ENCODE results near the gene PIP5K1C.

DNA sequence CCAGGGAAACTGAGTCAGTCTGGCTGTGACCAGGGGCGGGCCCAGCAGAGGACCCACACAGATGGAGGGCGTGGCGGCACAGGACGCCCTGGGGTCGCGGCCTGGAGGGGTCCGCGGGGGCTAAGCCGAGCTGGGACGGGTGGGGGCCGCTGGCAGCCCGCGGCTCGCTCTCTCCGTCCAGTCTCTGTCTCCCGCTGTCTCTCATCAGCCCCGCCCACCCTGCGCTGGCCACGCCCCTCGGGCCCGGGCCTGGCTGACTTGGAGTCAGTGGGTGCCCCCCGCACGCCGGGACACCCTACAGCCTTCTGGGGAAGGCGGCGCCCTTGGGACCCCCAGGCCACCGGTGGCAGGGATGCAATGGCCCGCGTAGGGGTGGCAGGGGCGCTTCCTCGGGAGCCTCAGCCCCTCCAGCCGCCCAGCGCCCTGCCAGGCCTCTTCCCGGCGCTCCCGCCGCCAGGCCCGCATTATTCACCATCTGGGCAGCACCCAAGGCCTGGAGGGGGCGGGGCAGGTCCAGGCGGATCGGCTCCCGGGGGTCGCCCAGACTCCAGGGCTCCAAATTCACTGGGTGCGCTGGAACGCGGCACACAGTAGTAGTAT, 93.5 kb downstream of the PIP5K1C start, which contains the start of gene TBXA2R:
- TF ChIP-seq SIN3A (IDR thresholded peaks at IDR 0.05; ENCODE audit: borderline replicate concordance, insufficient read depth, low read length) (no peak), FOXP2 (optimal IDR thresholded peaks at IDR 0.05; ENCODE audit: borderline replicate concordance, extremely low read depth, extremely low read length, insufficient read depth) (no peak), POLR2AphosphoS5 (IDR thresholded peaks at IDR 0.05; ENCODE audit: low read depth, low read length) (no peak), REST (IDR thresholded peaks at IDR 0.05; ENCODE audit: insufficient read depth in 1 of 2, low read depth in 2 of 2, low read length in 2 of 2) (no peak), TAF1 (IDR thresholded peaks at IDR 0.05; ENCODE audit: borderline replicate concordance, insufficient read depth, low read length) (no peak)

Measured in PFSK-1 (cell line).